Mammary epithelial cell (primary cell): ENCODE data around the gene CCDC107.

Experiments used
- CTCF ChIP-seq, 2 donors: IDR thresholded peaks in 1 of 2; conservative IDR thresholded peaks in 1 of 2; 2 replicates each; pipeline ENCODE4 v1.5.1; 2011 to 2012; ENCODE audit warnings: inconsistent platforms in 2 of 2, low read length in 2 of 2, mild to moderate bottlenecking in 2 of 2, control low read depth in 1 of 2, low read depth in 1 of 2; ENCODE audit not compliant: insufficient read depth in 1 of 2; ENCODE audit errors: extremely low read depth in 1 of 2
- EZH2 ChIP-seq: IDR thresholded peaks from 2 replicates; pipeline ENCODE4 v1.6.1; 2012; ENCODE audit warnings: low read length, inconsistent platforms, borderline replicate concordance

- TF ChIP-seq CTCF (conservative IDR thresholded peaks at IDR 0.05 in 1 of 2, IDR thresholded peaks at IDR 0.05 in 1 of 2; ENCODE audit: extremely low read depth in 1 of 2, insufficient read depth in 1 of 2, low read depth in 1 of 2, low read length in 2 of 2) (no peak), EZH2 (no peak)
Observed at GRCh38 chr9:35659340-35659739, 1.2 kb downstream of the CCDC107 start.
